K562 (cell line): ENCODE results near the gene FBXO10. TPM values are rescaled to one million over a fixed set of nuclear protein-coding genes. Genes with fewer than 3 reads are reported as not detected.

ENCODE experiments used
- ARID1B ChIP-seq: fragments of 450-650 bp; IDR thresholded peaks from 2 replicates; pipeline ENCODE4 v1.6.1; 2016; ENCODE audit warnings: antibody characterized with exemption, mild to moderate bottlenecking, inconsistent platforms
- BCL6 ChIP-seq: fragments of 250-450 bp; sonication (Bioruptor Pico); IDR thresholded peaks from 2 replicates; pipeline ENCODE4 v1.4.0; 2020
- CAMTA2 ChIP-seq: fragments of 250-450 bp; sonication (Bioruptor Pico); conservative IDR thresholded peaks from 2 replicates; pipeline ENCODE4 v1.5.1; 2022
- CBX2 ChIP-seq: fragments of 200-600 bp; sonication (generic); IDR thresholded peaks from one replicate; pipeline ENCODE4 v1.6.1; 2012; ENCODE audit warnings: mild to moderate bottlenecking, low read length, inconsistent platforms; ENCODE audit not compliant: insufficient read depth, poor library complexity, severe bottlenecking
- ILK ChIP-seq: fragments of 450-650 bp; IDR thresholded peaks from 2 replicates; pipeline ENCODE4 v1.6.1; 2016; ENCODE audit warnings: missing genetic modification characterization, low read depth, mild to moderate bottlenecking, missing compliant biosample characterization, moderate library complexity, borderline replicate concordance
- KLF13 ChIP-seq: fragments of 450-650 bp; IDR thresholded peaks from 2 replicates; pipeline ENCODE4 v1.6.1; 2016; ENCODE audit warnings: missing genetic modification characterization, low read depth, mild to moderate bottlenecking, missing compliant biosample characterization, moderate library complexity, borderline replicate concordance
- PHF20 ChIP-seq: fragments of 450-650 bp; IDR thresholded peaks from 2 replicates; pipeline ENCODE4 v1.6.1; 2018; ENCODE audit not compliant: partially characterized antibody
- POLR2AphosphoS2 ChIP-seq: IDR thresholded peaks from 2 replicates; pipeline ENCODE4 v1.6.1; 2012; ENCODE audit warnings: low read length, improper control_type of control experiment
- PTTG1 ChIP-seq: fragments of 450-650 bp; IDR thresholded peaks from 2 replicates; pipeline ENCODE4 v1.6.1; 2016; ENCODE audit warnings: low read depth, mild to moderate bottlenecking, missing genetic modification characterization, missing compliant biosample characterization
- RNF219 ChIP-seq: fragments of 250-450 bp; sonication (Bioruptor Pico); IDR thresholded peaks from 2 replicates; pipeline ENCODE4 v1.5.0; 2022; ENCODE audit warnings: mild to moderate bottlenecking
- SMARCE1 ChIP-seq: fragments of 450-650 bp; IDR thresholded peaks from 2 replicates; pipeline ENCODE4 v1.7.1; 2016; ENCODE audit warnings: mild to moderate bottlenecking
- SMC3 ChIP-seq: conservative IDR thresholded peaks from 2 replicates; pipeline ENCODE4 v1.6.1; 2011; ENCODE audit warnings: low read depth, low read length, improper control_type of control experiment; ENCODE audit not compliant: insufficient read depth
- STAT6 ChIP-seq: sonication (generic); formaldehyde crosslinking; IDR thresholded peaks from 2 replicates; pipeline ENCODE4 v1.8.1; 2023; ENCODE audit warnings: mild to moderate bottlenecking, missing genetic modification reagents
- TBL1XR1 ChIP-seq, 2 experiments: IDR thresholded peaks; 2 replicates each; pipeline ENCODE4 v1.6.1; 2012; ENCODE audit warnings: improper control_type of control experiment in 2 of 2, low read length in 2 of 2, mild to moderate bottlenecking in 1 of 2
- TEAD2 ChIP-seq: fragments of 450-650 bp; IDR thresholded peaks from 2 replicates; pipeline ENCODE4 v1.6.1; 2016; ENCODE audit warnings: missing genetic modification characterization, control low read depth, missing compliant biosample characterization
- ZNF253 ChIP-seq: fragments of 250-450 bp; sonication (Bioruptor Pico); conservative IDR thresholded peaks from 2 replicates; pipeline ENCODE4 v1.6.1; 2021; ENCODE audit warnings: mild to moderate bottlenecking
- ZNF347 ChIP-seq: fragments of 450-650 bp; formaldehyde crosslinking; IDR thresholded peaks from 2 replicates; pipeline ENCODE4 v1.4.0; 2020; ENCODE audit warnings: low read depth, mild to moderate bottlenecking, moderate library complexity
- polyA plus RNA-seq, 8 experiments: library from polyadenylated mRNA; depleted of rRNA in 4 of 8; stranded (reverse) in 5 of 8; unstranded in 3 of 8; fragments of >200 nt; fragmentation: Nextera tagmentation in 2 of 8; fragmentation: Illumina TruSeq in 1 of 8; extraction: Ambion mirVana in 2 of 8; extraction: Trizol in 1 of 8; gene quantifications; 2 replicates each; pipeline versions ENCODE4 v1.2.1 to v1.2.3, GENCODE V29; 2011 to 2014; ENCODE audit warnings: inconsistent platforms in 1 of 8, missing spikeins in 1 of 8
- total RNA-seq, 7 experiments: library from RNA; depleted of rRNA in 6 of 7; stranded (reverse); fragments of >200 nt in 6 of 7; fragmentation: Illumina TruSeq in 2 of 7; extraction: Trizol in 2 of 7; gene quantifications; 2 replicates each; pipeline versions ENCODE4 v1.2.1 to v1.2.3, GENCODE V29; 2011 to 2021; ENCODE audit warnings: low replicate concordance in 1 of 7
- TF ChIP-seq, protein P1 (sequence below): fragments of 450-650 bp; formaldehyde crosslinking; IDR thresholded peaks from 2 replicates; pipeline ENCODE4 v1.4.0; 2020; ENCODE audit warnings: mild to moderate bottlenecking, moderate library complexity
- TF ChIP-seq, protein P2 (sequence below): sonication (generic); formaldehyde crosslinking; IDR thresholded peaks from 2 replicates; pipeline ENCODE4 v1.8.0; 2022; ENCODE audit warnings: mild to moderate bottlenecking, missing genetic modification reagents

FBXO10 gene
- total and polyA plus RNA-seq, 9 of the 15 experiments (the other 6 are each of a cell fraction or from before 2014, with no cell fraction given), result 0.84 to 9.9 (median 6.0) TPM

GRCh38 chr9:37592108-37592951 lies 16.1 kb upstream of the FBXO10 start, which contains the start of gene TOMM5 (continued):
- no peak for TF ChIP-seq RNF219 (CRISPR knock-in tag)
- TF ChIP-seq ZNF347 (CRISPR knock-in tag), result no peak
- 0 out of 2 replicates have a peak, but pooled peaks have one; percentile 15 for TF ChIP-seq SMARCE1
- peak in 1 of 2 experiments; percentile 71; a peak in 2 of 4 replicates for TF ChIP-seq TBL1XR1 (IDR thresholded peaks at IDR 0.05; ENCODE audit: low read length in 2 of 2)
- TF ChIP-seq TEAD2 (tag), result no peak
- no peak for TF ChIP-seq PHF20
- TF ChIP-seq STAT6, result no peak; the same call in 1 of the 2 replicates
- no peak; the same call in none of the 2 replicates for TF ChIP-seq ARID1B
- TF ChIP-seq, protein P1, sequence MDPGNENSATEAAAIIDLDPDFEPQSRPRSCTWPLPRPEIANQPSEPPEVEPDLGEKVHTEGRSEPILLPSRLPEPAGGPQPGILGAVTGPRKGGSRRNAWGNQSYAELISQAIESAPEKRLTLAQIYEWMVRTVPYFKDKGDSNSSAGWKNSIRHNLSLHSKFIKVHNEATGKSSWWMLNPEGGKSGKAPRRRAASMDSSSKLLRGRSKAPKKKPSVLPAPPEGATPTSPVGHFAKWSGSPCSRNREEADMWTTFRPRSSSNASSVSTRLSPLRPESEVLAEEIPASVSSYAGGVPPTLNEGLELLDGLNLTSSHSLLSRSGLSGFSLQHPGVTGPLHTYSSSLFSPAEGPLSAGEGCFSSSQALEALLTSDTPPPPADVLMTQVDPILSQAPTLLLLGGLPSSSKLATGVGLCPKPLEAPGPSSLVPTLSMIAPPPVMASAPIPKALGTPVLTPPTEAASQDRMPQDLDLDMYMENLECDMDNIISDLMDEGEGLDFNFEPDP (CRISPR knock-in tag), result no peak
- TF ChIP-seq PTTG1, result no peak
- TF ChIP-seq ILK (tag), result no peak
- 0 out of 2 replicates have a peak, but pooled peaks have one; percentile 65 for TF ChIP-seq POLR2AphosphoS2
- no peak for TF ChIP-seq CBX2
- no peak for TF ChIP-seq SMC3
- TF ChIP-seq BCL6 (CRISPR knock-in tag), result no peak
- TF ChIP-seq, protein P2, sequence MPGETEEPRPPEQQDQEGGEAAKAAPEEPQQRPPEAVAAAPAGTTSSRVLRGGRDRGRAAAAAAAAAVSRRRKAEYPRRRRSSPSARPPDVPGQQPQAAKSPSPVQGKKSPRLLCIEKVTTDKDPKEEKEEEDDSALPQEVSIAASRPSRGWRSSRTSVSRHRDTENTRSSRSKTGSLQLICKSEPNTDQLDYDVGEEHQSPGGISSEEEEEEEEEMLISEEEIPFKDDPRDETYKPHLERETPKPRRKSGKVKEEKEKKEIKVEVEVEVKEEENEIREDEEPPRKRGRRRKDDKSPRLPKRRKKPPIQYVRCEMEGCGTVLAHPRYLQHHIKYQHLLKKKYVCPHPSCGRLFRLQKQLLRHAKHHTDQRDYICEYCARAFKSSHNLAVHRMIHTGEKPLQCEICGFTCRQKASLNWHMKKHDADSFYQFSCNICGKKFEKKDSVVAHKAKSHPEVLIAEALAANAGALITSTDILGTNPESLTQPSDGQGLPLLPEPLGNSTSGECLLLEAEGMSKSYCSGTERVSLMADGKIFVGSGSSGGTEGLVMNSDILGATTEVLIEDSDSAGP (CRISPR knock-in tag), result no peak
- TF ChIP-seq ZNF253 (CRISPR knock-in tag), result no peak
- TF ChIP-seq CAMTA2 (CRISPR knock-in tag), result 0 out of 2 replicates have a peak, but pooled peaks have one; percentile 9
- no peak for TF ChIP-seq KLF13
